GM18867 (cell line): ENCODE data around the gene BEST3.
A peak's percentile ranks its signal among the peaks of the same experiment; 100 is the strongest.
"Not testable (repeated sequence)": the region's sequence is repeated elsewhere in the genome, so short reads cannot be mapped to it uniquely, and the experiment has no call there.

Source experiments
- ATAC-seq: cut with Tn5 transposase; IDR thresholded peaks from one replicate; pipeline ENCODE4 v1.9.1; 2021; ENCODE audit warnings: mild to moderate bottlenecking, moderate library complexity; ENCODE audit not compliant: unreplicated experiment

The BEST3 gene

DNA sequence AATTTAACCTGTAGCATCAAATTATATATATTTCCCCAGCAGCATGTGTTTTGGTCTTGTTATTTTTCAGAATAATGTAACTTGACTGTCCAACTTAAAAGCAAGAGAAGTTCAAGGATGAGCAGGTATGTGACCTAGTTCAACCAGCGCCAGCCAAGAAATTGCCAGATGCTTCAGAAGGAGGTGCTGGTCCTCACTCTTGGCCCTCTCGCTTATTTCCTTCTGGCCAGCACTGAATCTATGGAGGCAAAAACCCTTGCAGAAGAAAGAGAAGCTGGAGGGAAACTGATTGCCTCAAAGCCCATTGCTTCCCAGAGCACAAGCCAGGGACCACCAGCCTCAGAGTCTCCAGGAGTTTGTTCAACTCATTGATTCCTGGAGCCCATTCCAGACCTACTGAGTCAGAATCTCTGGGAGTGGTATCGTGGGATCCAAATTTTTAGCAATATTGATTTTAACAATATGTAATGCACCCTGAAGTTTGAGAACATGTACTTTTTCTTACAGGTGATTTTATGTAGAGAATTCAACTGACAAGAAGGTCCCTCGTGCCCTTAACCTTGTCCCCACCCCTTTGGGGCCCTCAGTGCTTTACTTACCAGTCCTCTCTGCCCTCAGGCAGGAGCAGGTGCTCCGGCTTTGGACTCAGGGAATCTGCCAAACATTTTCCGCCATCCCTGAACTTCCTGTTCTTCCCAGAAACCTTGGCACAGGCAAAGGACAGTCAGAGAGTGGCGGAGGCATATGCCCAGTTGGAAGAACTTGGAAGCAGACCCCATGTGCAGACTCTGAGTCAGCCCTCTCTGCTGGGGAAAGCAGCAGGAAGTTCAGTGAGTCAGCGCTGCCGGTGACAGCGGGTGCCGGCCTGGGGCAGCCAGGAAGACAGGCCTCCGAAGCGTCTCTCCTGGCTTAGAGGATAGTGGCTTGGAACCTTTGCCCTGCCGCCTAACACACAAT, 10.4 kb downstream of the BEST3 start:
- ATAC-seq, result no peak

DNA sequence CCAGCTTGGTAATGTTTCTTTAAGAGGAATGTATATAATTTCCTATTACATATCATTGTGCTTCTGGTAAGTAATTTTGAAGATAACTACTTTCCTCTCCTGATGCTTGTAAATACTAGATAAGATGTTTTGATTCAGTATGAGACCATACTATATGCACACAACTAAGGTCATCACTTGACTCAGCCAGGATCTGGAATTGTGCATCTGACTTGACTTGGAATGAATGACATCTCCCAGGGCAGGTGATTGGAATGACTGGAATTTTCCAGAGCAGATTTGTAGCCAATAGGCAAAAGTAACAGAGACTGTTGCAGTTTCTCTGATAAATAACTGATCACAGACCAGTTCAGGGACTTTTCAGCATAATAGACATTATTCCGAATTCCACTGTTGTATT, 11.1 kb downstream of the BEST3 start:
- no peak for ATAC-seq

DNA sequence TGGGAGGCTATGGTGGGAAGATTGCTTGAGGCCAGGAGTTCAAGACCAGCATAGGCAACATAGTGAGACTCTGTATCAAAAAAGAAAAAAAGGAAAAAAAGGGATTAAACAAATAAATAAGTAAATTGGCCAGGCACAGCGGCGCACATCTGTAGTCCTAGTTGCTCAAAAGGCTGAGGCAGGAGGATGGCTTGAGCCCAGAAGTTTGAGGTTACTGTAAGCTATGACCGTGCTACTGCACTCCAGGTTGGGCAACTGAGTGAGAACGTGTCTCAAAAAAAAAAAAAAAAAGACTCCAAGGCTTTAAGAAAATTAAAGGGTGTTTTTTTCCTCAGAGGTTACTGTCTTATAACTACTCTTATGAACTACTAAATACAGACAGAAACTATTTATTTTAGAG, 11.7 kb downstream of the BEST3 start:
- ATAC-seq, result no peak

DNA sequence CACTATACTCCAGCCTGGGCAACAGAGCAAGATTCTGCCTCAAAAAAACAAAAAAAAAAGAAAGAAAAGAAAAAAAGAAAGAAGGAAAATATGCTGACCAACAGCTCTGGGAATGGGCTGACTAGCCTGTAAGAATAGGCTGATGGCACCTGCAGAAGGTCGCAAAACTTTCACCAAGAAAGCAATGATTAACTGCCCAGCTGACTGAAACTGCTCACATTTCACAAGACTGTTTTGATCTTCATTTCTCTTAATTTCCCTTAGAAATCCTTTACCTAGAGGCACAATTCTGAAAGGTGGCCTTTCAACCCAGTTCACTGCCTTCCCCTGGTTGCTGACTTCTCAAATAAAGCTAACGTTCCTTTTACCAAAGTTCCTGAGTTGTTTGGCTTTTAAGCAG, 12.4 kb downstream of the BEST3 start:
- peak; percentile 41 for ATAC-seq

DNA sequence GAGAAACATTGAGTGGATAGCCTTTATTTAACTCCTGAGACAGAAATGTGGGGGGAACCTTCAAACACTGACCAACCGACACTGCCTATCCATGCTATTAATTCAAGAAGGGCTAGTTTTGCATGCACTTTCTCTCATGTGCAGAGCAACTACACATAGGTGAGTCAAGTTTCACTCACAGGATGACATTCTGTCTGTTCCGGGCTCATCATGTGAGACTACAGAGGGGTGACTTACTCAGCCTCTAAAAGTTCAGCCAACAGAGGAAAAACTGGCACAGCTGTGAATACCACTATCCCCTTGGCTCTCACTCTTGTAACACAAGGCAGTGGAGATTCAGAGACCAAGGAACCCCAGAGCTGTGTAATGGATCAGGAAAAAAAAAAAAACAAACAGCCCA, 13.3 kb downstream of the BEST3 start:
- peak; percentile 69 for ATAC-seq

DNA sequence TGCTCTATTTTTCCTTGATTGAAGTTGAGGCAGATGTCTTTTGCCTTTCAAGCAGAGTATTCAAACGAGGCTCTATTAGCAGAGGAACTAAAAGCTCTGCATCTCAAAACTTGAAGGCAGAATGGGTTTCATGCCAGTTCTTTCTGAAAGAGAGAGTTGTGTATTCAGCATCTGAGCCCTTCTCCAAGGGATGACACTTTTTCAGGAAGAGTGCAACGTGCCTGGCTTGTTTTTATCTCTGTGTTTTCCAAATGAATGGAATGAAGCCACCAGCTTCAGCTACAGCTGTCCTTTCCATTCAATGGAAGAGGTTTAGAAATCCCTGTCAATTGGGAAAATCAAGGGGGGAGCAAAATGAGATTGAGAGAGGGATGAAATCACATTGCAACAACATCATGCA, 14.6 kb downstream of the BEST3 start:
- ATAC-seq, result no peak

DNA sequence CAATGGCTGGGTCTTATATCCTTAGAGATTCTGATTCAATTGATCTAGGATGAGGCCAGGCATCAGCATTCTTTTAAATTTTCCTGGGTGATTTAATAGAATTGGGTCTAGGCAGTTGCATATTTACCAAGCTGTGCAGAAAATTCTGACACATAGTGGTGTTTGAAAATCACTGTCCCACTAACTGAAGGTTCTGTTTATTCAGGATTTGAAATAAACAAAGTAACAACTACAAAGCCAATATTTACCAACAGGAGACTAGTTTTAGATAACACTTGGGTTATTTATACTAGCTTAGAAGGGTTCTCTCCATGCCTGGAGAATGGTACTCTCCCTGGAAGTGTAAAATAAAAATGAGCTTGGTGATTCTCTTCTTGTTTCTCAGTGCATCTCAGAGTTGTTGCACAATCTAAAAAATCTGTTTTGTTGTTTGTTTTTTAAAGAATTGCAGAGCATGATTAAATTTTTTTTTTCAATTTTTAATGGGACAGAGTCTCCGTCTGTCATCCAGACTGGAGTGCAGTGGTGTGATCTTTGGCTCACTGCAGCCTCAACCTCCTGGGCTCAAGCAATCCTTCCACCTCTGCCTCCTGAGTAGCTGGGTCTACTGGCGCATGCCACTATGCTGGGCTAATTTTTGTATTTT, 16.9 kb downstream of the BEST3 start:
- ATAC-seq, result no peak

DNA sequence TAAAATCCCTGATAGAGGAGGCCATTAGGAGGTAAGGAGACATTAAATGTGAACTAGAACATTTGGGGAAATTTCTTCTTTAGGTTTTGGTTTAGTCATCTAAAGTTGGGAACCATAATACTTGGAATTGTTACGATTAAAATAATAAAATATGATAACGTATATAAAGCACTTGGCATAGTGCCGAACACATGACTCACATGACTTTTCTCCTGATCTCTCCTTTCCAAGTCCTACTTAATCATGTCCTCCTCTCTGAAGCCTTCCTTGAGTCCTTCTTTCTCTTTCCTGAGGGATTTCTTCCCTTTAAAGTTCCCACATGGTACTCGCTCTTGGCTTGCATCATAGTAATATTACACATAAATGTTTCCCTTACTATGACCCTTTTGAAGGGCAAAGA, 20.0 kb downstream of the BEST3 start:
- no peak for ATAC-seq

DNA sequence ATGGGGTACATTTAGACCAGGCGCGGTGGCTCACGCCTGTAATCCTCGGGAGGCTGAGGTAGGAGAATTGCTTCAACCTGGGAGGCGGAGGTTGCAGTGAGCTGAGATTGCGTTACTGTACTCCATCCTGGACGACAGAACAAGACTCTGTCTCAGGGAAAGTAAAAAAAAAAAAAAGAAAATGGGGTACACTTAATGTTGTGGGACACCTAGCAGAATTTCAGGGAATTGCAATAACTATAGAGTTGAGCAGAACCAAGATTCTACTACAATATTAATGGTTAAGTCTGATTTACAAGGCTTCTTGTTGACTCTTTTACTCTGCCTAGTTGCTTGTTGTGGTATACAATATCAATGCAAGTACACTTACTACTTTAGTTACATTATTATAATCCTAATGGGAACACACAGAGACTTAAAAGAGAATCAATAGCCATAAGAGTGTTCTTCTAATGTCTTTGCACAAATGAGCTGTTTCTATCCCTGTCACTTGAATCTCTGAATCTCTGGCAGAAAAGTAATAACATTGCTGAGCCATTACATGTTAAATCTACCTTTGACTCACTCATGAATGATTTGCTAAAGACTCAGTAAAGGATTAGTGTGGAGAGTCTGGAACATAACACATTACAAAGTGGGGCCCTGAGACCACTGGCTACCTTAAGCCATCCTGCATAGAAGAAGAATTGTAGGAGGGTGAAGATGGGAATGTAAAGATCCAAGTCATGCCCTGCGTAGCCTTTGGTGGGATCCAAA, 22.7 kb downstream of the BEST3 start:
- no peak for ATAC-seq

DNA sequence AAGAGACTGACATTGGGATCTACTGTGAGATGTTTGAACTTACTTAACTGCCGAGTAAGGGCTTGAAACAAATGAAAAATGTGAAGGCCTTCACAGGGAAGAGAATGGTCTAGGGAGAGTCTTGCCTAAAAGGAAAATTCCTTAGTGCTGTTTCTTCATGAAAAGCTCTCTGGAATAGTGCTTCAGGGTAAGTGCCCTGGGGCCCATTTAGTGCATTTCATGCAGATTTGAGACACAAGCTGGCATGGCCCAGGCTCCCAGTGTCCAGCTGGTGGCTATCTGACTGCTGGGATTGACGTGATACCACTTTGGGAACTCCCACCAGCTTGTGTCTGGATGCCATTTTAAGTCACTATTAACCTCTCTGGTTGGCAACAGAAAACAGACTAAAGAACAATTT, 26.9 kb downstream of the BEST3 start:
- ATAC-seq, result no peak

DNA sequence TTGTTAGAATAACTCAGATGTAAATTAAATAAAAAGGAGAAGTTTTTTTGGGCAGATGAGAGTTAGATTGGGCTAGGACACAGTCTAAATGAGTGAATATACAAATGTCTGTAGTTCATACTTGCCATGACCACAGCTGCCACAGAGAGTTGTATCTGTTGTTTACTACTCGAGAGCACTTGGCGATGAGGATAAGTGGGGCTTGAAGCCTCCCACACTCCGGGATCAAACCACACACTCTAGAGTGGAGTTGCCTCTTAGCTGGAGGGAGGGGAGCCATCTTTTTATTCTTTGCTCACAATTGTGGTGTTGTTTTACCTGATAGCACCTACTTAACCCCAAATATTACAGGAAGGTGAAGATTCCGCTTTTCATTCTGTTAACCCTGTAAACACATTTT, 27.5 kb downstream of the BEST3 start:
- ATAC-seq, result no peak

DNA sequence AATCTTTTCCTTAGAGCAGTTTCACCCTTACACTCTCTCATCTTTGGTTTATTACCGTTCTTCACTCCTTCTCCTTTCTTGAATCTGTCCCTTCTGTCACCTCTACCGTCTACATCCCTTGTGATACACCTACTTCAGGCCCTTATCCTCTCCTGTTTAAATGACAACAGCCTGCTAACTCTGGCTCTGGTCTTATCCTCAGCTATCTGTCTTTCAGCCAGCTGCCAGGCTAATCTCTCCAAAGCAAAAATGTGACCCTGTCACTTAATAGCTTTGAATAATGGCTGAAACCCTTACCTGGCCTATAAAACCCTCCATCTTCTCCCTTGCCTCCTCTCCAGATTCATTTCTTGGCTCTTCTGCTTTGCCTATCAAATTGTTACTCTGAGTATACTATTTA, 32.3 kb downstream of the BEST3 start:
- no peak for ATAC-seq

DNA sequence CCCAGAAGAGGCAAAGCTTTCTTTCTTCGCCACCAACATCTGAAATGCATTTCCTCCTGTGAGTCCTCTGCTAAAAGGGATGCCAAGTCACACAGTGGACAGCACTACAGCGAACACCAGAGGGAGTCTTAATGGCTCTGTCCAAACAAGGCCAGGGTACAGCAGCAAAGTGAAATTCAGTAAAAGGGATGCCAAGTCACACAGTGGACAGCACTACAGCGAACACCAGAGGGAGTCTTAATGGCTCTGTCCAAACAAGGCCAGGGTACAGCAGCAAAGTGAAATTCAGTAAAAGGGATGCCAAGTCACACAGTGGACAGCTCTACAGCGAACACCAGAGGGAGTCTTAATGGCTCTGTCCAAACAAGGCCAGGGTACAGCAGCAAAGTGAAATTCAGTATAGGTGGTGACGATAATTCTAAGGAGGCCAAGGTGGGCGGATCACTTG, 34.1 kb downstream of the BEST3 start:
- ATAC-seq, result not testable (repeated sequence)

DNA sequence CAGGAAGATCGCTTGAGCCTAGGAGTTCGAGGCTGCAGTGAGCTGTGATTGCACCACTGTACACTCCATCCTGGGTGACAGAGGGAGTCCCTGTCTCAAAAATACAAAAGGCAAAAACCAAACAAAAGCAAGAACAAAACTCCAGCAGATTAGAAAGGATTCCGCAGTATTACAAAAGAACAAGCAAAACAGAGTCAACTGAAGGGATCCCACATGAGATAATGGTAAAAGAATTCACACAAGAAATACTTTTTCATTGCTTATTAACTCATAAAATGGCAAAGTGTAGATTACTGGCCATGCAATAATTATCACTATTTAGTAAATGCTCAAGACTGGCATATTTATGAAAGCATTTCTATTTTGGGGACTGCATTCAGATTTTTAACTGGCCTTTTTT, 35.4 kb downstream of the BEST3 start:
- ATAC-seq, result no peak

DNA sequence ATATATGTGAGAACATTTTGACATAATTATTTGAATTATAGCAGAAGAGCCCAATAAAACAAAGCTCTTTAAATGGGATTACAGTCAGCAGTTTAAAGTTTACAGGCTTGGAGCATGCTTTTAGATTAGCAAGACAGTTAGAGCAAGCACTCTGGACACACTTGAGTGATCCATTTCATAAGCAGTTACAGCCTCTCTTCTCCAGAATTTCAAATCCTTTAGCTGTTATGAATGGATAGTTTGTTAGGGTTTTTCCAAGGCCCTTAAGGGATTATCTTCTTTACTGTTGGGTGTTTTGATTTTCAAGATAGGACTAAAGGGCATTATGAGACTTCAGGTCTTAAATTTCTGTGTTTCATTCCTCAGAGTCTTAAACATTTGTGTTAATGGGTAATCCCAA, 36.3 kb downstream of the BEST3 start:
- no peak for ATAC-seq

DNA sequence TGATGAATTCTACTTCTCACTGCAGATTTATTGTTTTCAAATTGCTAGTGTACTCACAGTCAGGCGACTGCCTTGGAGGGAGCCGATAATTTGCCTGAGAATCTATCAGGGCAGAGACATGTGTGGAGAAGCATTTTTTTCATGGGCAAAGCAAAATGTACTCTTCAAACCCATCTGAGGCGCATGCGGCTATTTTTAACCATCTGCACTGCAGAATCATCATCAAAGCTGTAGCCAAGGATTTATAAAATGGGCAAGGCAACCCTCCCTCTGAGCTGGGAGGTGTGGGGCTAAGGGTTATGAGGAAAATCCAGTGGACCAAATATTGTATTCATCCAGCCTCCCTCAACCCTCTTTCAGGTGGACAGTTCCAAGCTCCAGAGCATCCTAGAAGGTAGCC, 37.7 kb downstream of the BEST3 start:
- ATAC-seq, result no peak

DNA sequence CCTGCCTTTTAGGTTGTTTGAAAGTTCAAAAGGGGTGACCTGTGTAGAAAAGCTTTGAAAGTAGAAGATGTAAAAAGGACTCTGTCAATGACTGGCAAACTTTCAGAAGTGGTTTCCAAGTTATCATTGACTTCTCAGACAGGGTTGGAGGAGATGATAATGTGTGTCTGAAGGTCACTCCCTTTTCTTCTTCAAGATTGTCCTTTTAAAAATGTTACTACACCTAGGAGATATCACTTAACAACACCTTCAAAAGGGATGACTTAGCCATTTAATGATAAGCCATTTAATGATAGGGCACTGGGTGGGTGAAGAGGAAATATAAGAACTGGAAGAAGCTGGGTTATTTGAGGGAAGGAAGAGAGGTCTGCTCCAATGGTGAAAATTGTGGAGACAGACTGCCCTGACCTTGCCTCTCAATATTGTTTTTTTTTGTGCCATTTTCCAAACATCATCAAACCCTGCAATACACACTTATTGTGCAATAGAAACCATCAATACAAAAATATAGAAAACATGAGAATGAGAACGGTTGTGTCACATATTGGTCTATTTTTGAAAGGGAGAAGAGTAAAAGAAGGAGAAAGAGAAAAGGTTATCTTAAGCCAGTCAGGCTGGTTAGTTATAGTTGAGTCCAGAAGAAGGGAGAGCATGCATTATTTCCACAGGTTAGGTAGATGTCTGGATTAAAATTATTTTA, 38.8 kb downstream of the BEST3 start:
- ATAC-seq, result no peak

DNA sequence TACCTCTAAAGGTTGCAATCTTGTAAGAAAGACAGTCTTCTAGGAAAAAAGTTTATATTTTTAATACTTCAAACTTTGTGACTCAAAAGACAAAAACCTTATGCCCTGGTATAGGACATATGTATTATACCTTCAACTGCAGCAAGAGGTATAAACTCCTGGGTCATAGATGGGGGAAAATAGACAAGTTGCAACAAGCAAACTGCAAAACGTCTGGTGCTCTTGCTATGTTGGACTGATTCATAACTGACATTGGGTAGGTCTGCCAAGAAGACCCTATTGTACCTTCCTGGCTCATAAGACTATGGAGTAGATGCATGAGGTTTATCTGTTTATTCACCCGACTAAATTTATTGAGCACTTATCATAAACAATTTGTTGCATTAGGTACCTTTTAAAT, 40.9 kb downstream of the BEST3 start:
- no peak for ATAC-seq

DNA sequence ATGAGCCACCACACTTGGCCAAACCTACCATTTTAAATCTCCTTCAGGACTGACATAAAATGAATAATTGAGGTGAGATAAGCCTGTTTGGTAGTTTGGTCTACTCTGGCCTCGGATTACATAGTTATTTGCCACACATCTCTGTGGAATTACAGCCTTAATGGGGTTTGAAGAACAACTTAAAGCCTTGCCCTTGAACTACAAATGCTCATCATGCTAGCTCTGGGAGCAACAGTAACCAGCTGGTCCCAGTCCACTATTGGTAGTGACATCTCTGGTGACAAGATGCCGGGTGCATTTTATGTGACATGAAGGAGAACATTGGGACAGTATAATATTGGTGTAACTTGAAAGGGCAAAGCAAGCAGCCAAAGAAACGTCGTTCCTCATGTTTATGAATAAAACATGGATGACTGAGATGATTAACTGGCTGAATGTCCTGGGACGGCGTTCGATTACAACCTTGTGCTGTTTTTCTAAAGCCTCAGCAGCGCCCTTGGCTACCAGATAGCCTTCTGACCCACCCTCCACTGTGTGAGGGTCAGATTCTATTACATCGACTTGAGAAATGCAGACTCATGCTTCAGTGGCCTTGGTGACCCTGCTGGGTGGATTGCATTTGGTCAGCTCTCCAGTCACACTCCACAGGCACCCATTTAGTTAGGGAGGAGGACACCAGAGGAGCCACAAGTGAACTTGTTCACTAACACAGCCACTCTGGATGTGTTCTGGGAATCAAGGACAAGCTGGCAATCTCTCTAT, 41.5 kb downstream of the BEST3 start:
- ATAC-seq, result no peak

DNA sequence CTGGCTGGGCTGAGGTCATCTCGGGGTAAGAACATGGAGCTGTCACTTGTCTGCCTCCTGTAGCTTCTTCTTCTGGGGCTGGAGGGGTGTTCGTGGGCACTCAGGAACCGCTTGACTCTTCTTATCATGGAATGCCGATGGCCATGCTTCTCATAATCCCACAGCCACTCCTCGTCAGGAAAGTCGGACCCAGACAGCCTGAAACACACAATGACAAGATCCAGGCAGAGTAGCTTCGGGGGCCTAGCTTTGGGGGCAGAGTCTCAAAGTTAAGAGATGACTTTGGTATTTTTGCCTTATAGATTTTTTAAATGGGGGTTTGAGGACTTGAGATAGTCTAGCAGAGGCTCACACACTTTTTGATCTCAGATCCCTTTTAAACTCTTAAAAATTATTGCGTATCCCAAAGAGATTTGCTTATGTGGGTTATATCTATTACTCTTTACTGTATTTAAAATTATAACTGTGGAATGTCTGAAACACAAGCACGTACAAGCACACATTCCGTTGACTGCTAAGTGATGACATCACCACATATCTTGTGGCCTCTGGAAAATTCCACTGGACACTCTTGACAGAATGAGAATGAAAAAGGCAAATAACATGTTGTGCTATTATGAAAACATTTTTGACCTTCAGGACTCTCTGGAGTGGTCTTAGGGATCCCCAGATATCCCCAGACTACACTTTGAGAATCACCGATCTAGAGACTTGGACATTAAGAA, 43.3 kb downstream of the BEST3 start:
- ATAC-seq, result no peak
